Esophagus squamous epithelium (tissue), 4 donors: ENCODE results near the gene PNPLA5.
"Not testable (repeated sequence)": the region's sequence is repeated elsewhere in the genome, so short reads cannot be mapped to it uniquely, and the experiment has no call there.

Experiments
- POLR2A ChIP-seq, 4 donors: fragments of 450-650 bp; IDR thresholded peaks; one replicate each; pipeline ENCODE4 v1.6.1; 2017; ENCODE audit warnings: antibody characterized with exemption in 4 of 4, mild to moderate bottlenecking in 4 of 4, moderate library complexity in 3 of 4
- TF ChIP-seq, protein P1 (sequence below), 6 experiments: fragments of 450-650 bp in 4 of 6; fragments of 200-600 bp in 2 of 6; sonication (generic) in 2 of 6; IDR thresholded peaks; one replicate each; pipeline ENCODE4 v1.5.1; 2016 to 2019; ENCODE audit warnings: antibody characterized with exemption in 6 of 6, mild to moderate bottlenecking in 4 of 6, moderate library complexity in 4 of 6

DNA sequence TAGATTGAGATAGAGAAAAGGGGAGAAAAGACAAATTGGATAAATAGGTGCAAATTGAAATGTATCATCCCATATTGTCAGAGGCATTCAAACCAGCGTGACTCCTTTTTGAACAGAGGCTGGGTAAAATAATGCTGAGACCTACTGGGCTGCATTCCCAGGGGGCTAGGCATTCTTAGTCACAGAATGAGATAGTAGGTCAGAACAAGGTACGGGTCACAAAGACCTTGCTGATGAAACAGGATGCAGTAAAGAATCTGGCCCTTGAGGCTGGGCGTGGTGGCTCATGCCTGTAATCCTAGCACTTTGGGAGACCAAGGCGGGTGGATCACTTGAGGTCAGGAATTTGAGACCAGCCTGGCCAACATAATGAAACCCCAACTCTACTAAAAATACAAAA is 22.8 kb downstream of the PNPLA5 start:
- TF ChIP-seq, protein P1, sequence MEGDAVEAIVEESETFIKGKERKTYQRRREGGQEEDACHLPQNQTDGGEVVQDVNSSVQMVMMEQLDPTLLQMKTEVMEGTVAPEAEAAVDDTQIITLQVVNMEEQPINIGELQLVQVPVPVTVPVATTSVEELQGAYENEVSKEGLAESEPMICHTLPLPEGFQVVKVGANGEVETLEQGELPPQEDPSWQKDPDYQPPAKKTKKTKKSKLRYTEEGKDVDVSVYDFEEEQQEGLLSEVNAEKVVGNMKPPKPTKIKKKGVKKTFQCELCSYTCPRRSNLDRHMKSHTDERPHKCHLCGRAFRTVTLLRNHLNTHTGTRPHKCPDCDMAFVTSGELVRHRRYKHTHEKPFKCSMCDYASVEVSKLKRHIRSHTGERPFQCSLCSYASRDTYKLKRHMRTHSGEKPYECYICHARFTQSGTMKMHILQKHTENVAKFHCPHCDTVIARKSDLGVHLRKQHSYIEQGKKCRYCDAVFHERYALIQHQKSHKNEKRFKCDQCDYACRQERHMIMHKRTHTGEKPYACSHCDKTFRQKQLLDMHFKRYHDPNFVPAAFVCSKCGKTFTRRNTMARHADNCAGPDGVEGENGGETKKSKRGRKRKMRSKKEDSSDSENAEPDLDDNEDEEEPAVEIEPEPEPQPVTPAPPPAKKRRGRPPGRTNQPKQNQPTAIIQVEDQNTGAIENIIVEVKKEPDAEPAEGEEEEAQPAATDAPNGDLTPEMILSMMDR (IDR thresholded peaks at IDR 0.05): not testable (repeated sequence)
- TF ChIP-seq POLR2A (IDR thresholded peaks at IDR 0.05): not testable (repeated sequence)
